ENCODE data around the gene CLMP.

- TF ChIP-seq CTCF (IDR thresholded peaks at IDR 0.05): no peak
- no peak for TF ChIP-seq POLR2AphosphoS5 (IDR thresholded peaks at IDR 0.05)
Observed at GRCh38 chr11:123135863-123136446, 59.1 kb downstream of the CLMP start.

Data from transverse colon (tissue), 4 donors.